GM12801 (cell line): Measurements from ENCODE around the gene LIN37.

Experiments
- TF ChIP-seq, protein P1 (sequence below): IDR thresholded peaks from one replicate; pipeline ENCODE4 v1.5.1; 2011; ENCODE audit warnings: control low read depth; ENCODE audit not compliant: insufficient read length; ENCODE audit errors: extremely low read depth

The LIN37 gene

DNA sequence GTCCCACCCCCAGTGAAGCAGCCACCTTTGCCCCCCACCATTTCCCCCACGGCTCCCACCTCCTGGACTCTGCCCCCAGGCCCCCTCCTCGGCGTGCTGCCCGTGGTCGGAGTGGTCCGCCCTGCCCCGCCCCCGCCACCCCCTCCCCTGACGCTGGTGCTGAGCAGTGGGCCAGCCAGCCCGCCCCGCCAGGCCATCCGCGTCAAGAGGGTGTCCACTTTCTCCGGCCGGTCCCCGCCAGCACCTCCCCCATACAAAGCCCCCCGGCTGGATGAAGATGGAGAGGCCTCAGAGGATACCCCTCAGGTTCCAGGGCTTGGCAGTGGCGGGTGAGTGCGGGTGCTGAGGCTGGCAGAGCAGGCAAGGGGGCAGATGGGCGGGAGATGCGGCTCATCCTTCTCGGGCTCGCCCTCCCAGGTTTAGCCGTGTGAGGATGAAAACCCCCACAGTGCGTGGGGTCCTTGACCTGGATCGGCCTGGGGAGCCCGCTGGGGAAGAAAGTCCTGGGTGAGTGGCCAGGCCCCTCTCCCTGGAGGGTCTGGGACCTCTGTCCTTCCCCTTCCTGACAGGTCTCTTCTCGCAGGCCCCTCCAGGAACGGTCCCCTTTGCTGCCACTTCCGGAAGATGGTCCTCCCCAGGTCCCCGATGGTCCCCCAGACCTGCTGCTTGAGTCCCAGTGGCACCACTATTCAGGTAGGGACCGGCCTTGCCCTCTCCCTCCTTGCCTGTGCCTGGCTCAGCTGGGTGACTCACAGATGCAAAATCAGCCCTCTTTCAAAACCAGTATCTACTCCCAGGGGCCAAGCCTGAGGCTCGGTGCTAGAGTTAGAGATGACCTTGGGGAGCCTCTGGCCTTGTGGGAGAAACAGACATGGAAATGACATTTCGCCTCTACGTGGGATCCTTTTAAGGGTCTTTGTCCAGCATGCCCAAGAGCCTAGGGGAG lies 14.9 kb upstream of the LIN37 start:
- TF ChIP-seq, protein P1, sequence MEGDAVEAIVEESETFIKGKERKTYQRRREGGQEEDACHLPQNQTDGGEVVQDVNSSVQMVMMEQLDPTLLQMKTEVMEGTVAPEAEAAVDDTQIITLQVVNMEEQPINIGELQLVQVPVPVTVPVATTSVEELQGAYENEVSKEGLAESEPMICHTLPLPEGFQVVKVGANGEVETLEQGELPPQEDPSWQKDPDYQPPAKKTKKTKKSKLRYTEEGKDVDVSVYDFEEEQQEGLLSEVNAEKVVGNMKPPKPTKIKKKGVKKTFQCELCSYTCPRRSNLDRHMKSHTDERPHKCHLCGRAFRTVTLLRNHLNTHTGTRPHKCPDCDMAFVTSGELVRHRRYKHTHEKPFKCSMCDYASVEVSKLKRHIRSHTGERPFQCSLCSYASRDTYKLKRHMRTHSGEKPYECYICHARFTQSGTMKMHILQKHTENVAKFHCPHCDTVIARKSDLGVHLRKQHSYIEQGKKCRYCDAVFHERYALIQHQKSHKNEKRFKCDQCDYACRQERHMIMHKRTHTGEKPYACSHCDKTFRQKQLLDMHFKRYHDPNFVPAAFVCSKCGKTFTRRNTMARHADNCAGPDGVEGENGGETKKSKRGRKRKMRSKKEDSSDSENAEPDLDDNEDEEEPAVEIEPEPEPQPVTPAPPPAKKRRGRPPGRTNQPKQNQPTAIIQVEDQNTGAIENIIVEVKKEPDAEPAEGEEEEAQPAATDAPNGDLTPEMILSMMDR, result no peak

DNA sequence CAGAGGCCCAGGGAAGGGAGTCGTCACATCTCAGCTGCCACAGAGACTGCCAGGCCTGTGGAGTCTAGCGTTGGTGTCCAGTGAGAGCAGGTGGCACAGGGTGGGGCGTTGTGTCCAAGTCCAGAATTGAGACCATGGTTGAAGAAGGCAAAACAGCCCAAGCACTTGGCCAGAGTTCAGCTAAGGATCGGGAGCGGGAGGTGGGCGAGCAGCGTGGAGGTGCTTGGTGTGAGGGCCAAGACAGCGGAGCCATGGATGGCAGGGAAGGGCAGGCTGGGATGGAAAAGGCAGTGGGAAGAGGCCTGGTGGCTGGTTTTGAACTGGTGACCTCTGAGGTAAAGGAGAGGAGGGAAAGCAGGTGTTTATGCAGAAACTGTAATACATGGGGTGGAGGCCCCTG lies 14.1 kb upstream of the LIN37 start:
- TF ChIP-seq, protein P1, result no peak

DNA sequence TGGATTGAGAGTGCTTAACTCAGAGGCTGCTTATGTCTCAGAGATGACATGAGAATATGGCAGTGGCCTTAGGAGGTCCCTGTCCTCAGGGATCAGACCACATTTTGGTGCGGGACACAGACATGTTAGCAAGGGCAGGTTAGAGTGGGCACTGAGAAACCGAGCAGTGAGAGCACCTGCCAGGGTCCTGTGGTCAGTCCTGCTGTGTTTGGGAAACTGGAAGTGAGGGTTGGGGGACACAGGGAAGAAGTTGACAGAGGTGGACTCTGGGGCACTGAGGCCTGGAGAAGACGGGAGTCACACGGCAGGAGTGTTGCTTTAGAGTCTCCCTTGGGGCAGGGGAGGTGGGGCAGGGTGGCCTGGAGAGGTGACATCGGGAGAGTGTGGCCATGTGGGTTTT lies 13.5 kb upstream of the LIN37 start:
- TF ChIP-seq, protein P1, result no peak

- TF ChIP-seq, protein P1, result no peak
Observed at GRCh38 chr19:35736913-35737886, 11.2 kb upstream of the LIN37 start.

- TF ChIP-seq, protein P1, result no peak
Observed at GRCh38 chr19:35738021-35738886, 10.1 kb upstream of the LIN37 start.

DNA sequence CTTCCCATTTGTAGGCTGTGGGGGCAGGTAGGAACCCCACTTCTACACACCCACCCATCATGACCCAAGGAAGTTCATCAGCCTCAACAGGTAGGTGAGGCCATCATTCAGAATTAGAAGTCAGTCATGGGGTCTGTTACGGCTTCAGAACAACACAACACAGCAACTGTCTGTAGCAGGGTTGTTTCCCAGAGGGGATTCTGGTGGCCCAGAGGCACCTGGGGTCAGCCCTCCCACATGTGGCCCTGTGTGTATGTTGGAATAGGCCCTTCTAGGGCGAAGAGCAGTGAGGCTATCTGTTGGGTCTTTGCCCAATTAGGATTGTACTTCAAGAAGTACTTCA lies 9.5 kb upstream of the LIN37 start:
- TF ChIP-seq, protein P1, result no peak
